Thoracic aorta (tissue), 2 donors: ENCODE measurements around the gene TFDP1. TPM values are rescaled to one million over a fixed set of nuclear protein-coding genes. Genes with fewer than 3 reads are reported as not detected.

Experiments used
- ATAC-seq: fragments of 150-250 bp; one replicate; pipeline ENCODE4 v1.8.0; 2017; ENCODE audit warnings: low read depth; ENCODE audit not compliant: insufficient number of reproducible peaks, low FRiP score
- DNase-seq: peaks from one replicate; pipeline ENCODE4 v3.0.0-alpha.2; 2020; ENCODE audit warnings: low spot score
- H3K27ac ChIP-seq, 2 donors: fragments of 200-600 bp; sonication (generic); 1 replicate in 1 of 2; 2 replicates in 1 of 2; pipeline ENCODE4 v1.5.1; 2016; ENCODE audit warnings: mild to moderate bottlenecking in 2 of 2, moderate library complexity in 2 of 2
- H3K27me3 ChIP-seq: fragments of 200-600 bp; sonication (generic); replicated peaks from 2 replicates; pipeline ENCODE4 v1.6.0; 2016; ENCODE audit warnings: mild to moderate bottlenecking; ENCODE audit not compliant: insufficient read depth
- H3K36me3 ChIP-seq: fragments of 200-600 bp; sonication (generic); one replicate; pipeline ENCODE4 v1.5.1; 2016
- H3K4me1 ChIP-seq, 2 donors: fragments of 200-600 bp; sonication (generic); 1 replicate in 1 of 2; 2 replicates in 1 of 2; pipeline versions ENCODE4 v1.5.1 to v1.6.0; 2016; ENCODE audit warnings: low read depth in 2 of 2, mild to moderate bottlenecking in 1 of 2; ENCODE audit not compliant: control insufficient read depth in 1 of 2
- H3K4me3 ChIP-seq: fragments of 200-600 bp; sonication (generic); 2 replicates; pipeline ENCODE4 v1.5.1; 2016; ENCODE audit warnings: mild to moderate bottlenecking
- H3K9me3 ChIP-seq: fragments of 200-600 bp; sonication (generic); 2 replicates; pipeline ENCODE4 v1.5.1; 2016
- CTCF ChIP-seq: fragments of 200-600 bp; sonication (generic); IDR thresholded peaks from one replicate; pipeline ENCODE4 v1.5.1; 2019; ENCODE audit warnings: antibody characterized with exemption
- total RNA-seq, 2 donors: library from RNA; depleted of rRNA; stranded (reverse); fragments of >200 nt; gene quantifications; one replicate each; pipeline versions ENCODE4 v1.1.0 to v1.2.3, GENCODE V29; 2016

The TFDP1 gene
- total RNA-seq, 2 donors from 2014 or later = 39.3 to 49.3 TPM

- Histone ChIP-seq H3K4me1 (peaks cover 0 to 4% of the 10 kb centered on the region in 2 donors), H3K27ac (no peak overlapping the region), H3K36me3 (peaks cover 10% of the 10 kb centered on the region), H3K27me3 (no peaks in the 10 kb centered on the region), H3K9me3 (no peaks in the 10 kb centered on the region), H3K4me3 (no peak overlapping the region)
- no peak for DNase-seq
- no peak for TF ChIP-seq CTCF
- no peak for ATAC-seq
Observed at GRCh38 chr13:113629866-113630265, 45.3 kb downstream of the TFDP1 start.

- no peaks in the 10 kb centered on the region for H3K9me3 ChIP-seq
- ATAC-seq (no peak), DNase-seq (no peak)
- peaks cover 0 to 4% of the 10 kb centered on the region in 2 donors for H3K4me1 ChIP-seq
- no peak for TF ChIP-seq CTCF
- peaks cover 13% of the 10 kb centered on the region for H3K36me3 ChIP-seq
- H3K27me3 ChIP-seq = no peaks in the 10 kb centered on the region
- no peak overlapping the region for H3K27ac ChIP-seq
- no peak overlapping the region for H3K4me3 ChIP-seq
Observed at GRCh38 chr13:113630296-113630695, 45.7 kb downstream of the TFDP1 start.

- no peaks in the 10 kb centered on the region for H3K27me3 ChIP-seq
- DNase-seq = no peak
- TF ChIP-seq CTCF = no peak
- no peak for ATAC-seq
- peaks cover 16% of the 10 kb centered on the region for H3K36me3 ChIP-seq
- H3K27ac ChIP-seq = no peak overlapping the region
- H3K9me3 ChIP-seq = no peaks in the 10 kb centered on the region
- H3K4me3 ChIP-seq = no peak overlapping the region
- H3K4me1 ChIP-seq = peaks cover 0 to 4% of the 10 kb centered on the region in 2 donors
Observed at GRCh38 chr13:113630804-113631203, 46.3 kb downstream of the TFDP1 start.

GRCh38 chr13:113631341-113632095, 47.0 kb downstream of the TFDP1 start:
- Histone ChIP-seq H3K27ac (no peak overlapping the region), H3K4me3 (no peak overlapping the region), H3K36me3 (peaks cover 22% of the 10 kb centered on the region), H3K4me1 (no peaks in the 10 kb centered on the region), H3K9me3 (no peaks in the 10 kb centered on the region), H3K27me3 (no peaks in the 10 kb centered on the region)
- no peak for ATAC-seq
- TF ChIP-seq CTCF = no peak
- no peak for DNase-seq

GRCh38 chr13:113632706-113633484, 48.3 kb downstream of the TFDP1 start:
- no peak overlapping the region for H3K27ac ChIP-seq
- H3K4me1 ChIP-seq = no peaks in the 10 kb centered on the region
- H3K27me3 ChIP-seq = no peaks in the 10 kb centered on the region
- no peak overlapping the region for H3K4me3 ChIP-seq
- no peak for TF ChIP-seq CTCF
- ATAC-seq (no peak), DNase-seq (no peak)
- H3K9me3 ChIP-seq = no peaks in the 10 kb centered on the region
- peaks cover 35% of the 10 kb centered on the region for H3K36me3 ChIP-seq
